DND-41 (cell line): ENCODE results near the gene RAB3C.

Source experiments
- ATAC-seq: fragments of 200-7000 bp; cut with Tn5 transposase; 3 replicates; pipeline ENCODE4 v1.9.1; 2021; ENCODE audit warnings: low read depth; ENCODE audit not compliant: insufficient read depth
- DNase-seq: peaks from one replicate; pipeline ENCODE4 v3.0.0-alpha.2; 2020
- H2AFZ ChIP-seq: 2 replicates; pipeline ENCODE4 v1.6.0; 2012; ENCODE audit warnings: low read depth, low read length
- H3K27ac ChIP-seq: 2 replicates; pipeline ENCODE4 v1.5.1; 2012; ENCODE audit warnings: low read length, inconsistent platforms
- H3K27me3 ChIP-seq: fragments of 200-600 bp; sonication (generic); 2 replicates; pipeline ENCODE4 v1.6.0; 2012; ENCODE audit warnings: low read length, mild to moderate bottlenecking, inconsistent platforms; ENCODE audit not compliant: insufficient read depth, poor library complexity
- H3K36me3 ChIP-seq: 2 replicates; pipeline ENCODE4 v1.5.1; 2012; ENCODE audit warnings: low read length, inconsistent platforms; ENCODE audit not compliant: insufficient read depth
- H3K4me1 ChIP-seq: 2 replicates; pipeline ENCODE4 v1.5.1; 2012; ENCODE audit warnings: mild to moderate bottlenecking, low read length; ENCODE audit not compliant: insufficient read depth
- H3K4me2 ChIP-seq: 2 replicates; pipeline ENCODE4 v1.6.0; 2012; ENCODE audit warnings: mild to moderate bottlenecking, moderate library complexity, low read length, inconsistent platforms; ENCODE audit not compliant: insufficient read depth
- H3K4me3 ChIP-seq, 2 experiments: fragments of 200-600 bp in 1 of 2; shearing (Covaris generic) in 1 of 2; 2 replicates each; pipeline ENCODE4 v1.5.1; 2012 to 2016; ENCODE audit warnings: inconsistent platforms in 2 of 2, low read length in 2 of 2, mild to moderate bottlenecking in 2 of 2, low read depth in 1 of 2, moderate library complexity in 1 of 2
- H3K79me2 ChIP-seq: 2 replicates; pipeline ENCODE4 v1.6.0; 2012; ENCODE audit warnings: low read length, inconsistent platforms; ENCODE audit not compliant: insufficient read depth
- H3K9ac ChIP-seq: 2 replicates; pipeline ENCODE4 v1.6.0; 2012; ENCODE audit warnings: low read depth, mild to moderate bottlenecking, inconsistent platforms, low read length, moderate library complexity
- H3K9me3 ChIP-seq: 2 replicates; pipeline ENCODE4 v1.5.1; 2012; ENCODE audit warnings: low read length, moderate library complexity, mild to moderate bottlenecking, inconsistent platforms; ENCODE audit not compliant: insufficient read depth, severe bottlenecking
- H4K20me1 ChIP-seq: 2 replicates; pipeline ENCODE4 v1.6.0; 2012; ENCODE audit warnings: low read length; ENCODE audit not compliant: insufficient read depth
- EZH2 ChIP-seq: IDR thresholded peaks from 3 replicates; pipeline ENCODE4 v1.6.1; 2012; ENCODE audit warnings: borderline replicate concordance, low read depth, mild to moderate bottlenecking, moderate library complexity, low read length, inconsistent platforms; ENCODE audit not compliant: severe bottlenecking
- TF ChIP-seq, protein P1 (sequence below): IDR thresholded peaks from 2 replicates; pipeline ENCODE4 v1.5.1; 2012; ENCODE audit warnings: borderline replicate concordance, low read length, moderate library complexity, mild to moderate bottlenecking; ENCODE audit not compliant: poor library complexity, severe bottlenecking; ENCODE audit errors: extremely low read depth

The RAB3C gene

DNA sequence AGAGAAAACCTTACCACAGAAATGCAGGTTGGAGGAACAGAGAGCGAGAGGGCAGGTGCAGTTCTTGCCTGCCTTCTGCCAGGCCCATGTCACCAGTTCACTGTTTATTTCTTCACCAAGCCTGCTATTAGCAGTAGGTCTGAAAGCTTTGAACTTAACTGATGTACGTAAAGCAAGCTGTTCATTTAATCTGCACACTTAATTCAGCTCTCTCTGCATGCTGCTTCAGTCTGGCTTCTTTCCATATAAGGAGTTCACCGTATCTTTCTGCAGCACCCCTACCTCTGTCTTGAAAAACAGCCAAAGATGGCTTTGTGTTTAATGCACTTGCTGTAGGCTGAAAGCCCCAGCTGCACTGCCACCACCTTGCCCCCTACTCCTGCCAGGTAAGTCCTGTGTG is 205.1 kb downstream of the RAB3C start:
- Histone ChIP-seq H3K4me2 (no peak overlapping the region), H3K79me2 (no peaks in the 10 kb centered on the region), H3K27ac (no peak overlapping the region), H3K9ac (no peak overlapping the region), H3K4me1 (no peaks in the 10 kb centered on the region), H3K27me3 (no peaks in the 10 kb centered on the region), H4K20me1 (no peaks in the 10 kb centered on the region), H3K4me3 (no peak overlapping the region), H3K36me3 (no peaks in the 10 kb centered on the region), H3K9me3 (no peaks in the 10 kb centered on the region), H2AFZ (no peak overlapping the region)
- ATAC-seq (no peak), DNase-seq (no peak)
- TF ChIP-seq EZH2: no peak
- TF ChIP-seq, protein P1, sequence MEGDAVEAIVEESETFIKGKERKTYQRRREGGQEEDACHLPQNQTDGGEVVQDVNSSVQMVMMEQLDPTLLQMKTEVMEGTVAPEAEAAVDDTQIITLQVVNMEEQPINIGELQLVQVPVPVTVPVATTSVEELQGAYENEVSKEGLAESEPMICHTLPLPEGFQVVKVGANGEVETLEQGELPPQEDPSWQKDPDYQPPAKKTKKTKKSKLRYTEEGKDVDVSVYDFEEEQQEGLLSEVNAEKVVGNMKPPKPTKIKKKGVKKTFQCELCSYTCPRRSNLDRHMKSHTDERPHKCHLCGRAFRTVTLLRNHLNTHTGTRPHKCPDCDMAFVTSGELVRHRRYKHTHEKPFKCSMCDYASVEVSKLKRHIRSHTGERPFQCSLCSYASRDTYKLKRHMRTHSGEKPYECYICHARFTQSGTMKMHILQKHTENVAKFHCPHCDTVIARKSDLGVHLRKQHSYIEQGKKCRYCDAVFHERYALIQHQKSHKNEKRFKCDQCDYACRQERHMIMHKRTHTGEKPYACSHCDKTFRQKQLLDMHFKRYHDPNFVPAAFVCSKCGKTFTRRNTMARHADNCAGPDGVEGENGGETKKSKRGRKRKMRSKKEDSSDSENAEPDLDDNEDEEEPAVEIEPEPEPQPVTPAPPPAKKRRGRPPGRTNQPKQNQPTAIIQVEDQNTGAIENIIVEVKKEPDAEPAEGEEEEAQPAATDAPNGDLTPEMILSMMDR: no peak

GRCh38 chr5:58793888-58794657 is 211.2 kb downstream of the RAB3C start:
- Histone ChIP-seq H3K4me2 (no peak overlapping the region), H3K4me3 (no peak overlapping the region), H4K20me1 (no peaks in the 10 kb centered on the region), H3K27me3 (no peaks in the 10 kb centered on the region), H3K36me3 (no peaks in the 10 kb centered on the region), H2AFZ (no peak overlapping the region), H3K9ac (no peak overlapping the region), H3K9me3 (no peaks in the 10 kb centered on the region), H3K27ac (no peak overlapping the region), H3K79me2 (no peaks in the 10 kb centered on the region), H3K4me1 (no peaks in the 10 kb centered on the region)
- no peak for TF ChIP-seq EZH2
- TF ChIP-seq, protein P1: no peak
- ATAC-seq (no peak), DNase-seq (no peak)

DNA sequence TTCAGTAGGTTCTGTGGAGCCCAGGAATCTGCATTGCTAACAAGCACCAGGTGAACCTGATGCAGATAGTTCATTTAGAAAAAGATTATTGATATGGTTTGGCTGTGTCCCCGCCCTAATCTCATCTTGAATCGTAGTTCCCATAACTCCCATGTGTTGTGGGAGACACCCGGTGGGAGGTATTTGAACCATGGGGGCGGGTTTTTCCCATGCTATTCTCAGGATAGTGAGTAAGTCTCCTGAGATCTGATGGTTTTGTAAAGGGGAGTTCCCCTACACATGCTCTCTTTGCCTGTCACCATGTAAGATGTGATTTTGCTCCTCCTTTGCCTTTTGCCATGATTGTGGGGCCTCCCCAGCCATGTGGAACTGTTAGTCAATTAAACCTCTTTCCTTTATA is 212.0 kb downstream of the RAB3C start:
- no peak for ATAC-seq
- no peaks in the 10 kb centered on the region for H3K9me3 ChIP-seq
- DNase-seq: no peak
- H3K79me2 ChIP-seq: no peaks in the 10 kb centered on the region
- no peak overlapping the region for H3K4me3 ChIP-seq
- no peak overlapping the region for H2AFZ ChIP-seq
- no peak overlapping the region for H3K27ac ChIP-seq
- H3K9ac ChIP-seq: no peak overlapping the region
- H3K36me3 ChIP-seq: no peaks in the 10 kb centered on the region
- TF ChIP-seq, protein P1: no peak
- no peak for TF ChIP-seq EZH2
- H3K4me1 ChIP-seq: no peaks in the 10 kb centered on the region
- no peak overlapping the region for H3K4me2 ChIP-seq
- no peaks in the 10 kb centered on the region for H4K20me1 ChIP-seq
- H3K27me3 ChIP-seq: no peaks in the 10 kb centered on the region

GRCh38 chr5:58795327-58795726 is 212.5 kb downstream of the RAB3C start:
- Histone ChIP-seq H3K9ac (no peak overlapping the region), H3K9me3 (no peaks in the 10 kb centered on the region), H3K27me3 (no peaks in the 10 kb centered on the region), H3K79me2 (no peaks in the 10 kb centered on the region), H3K4me3 (no peak overlapping the region), H3K4me1 (no peaks in the 10 kb centered on the region), H3K36me3 (no peaks in the 10 kb centered on the region), H4K20me1 (no peaks in the 10 kb centered on the region), H3K27ac (no peak overlapping the region), H2AFZ (no peak overlapping the region), H3K4me2 (no peak overlapping the region)
- no peak for DNase-seq
- no peak for ATAC-seq
- TF ChIP-seq, protein P1: no peak
- TF ChIP-seq EZH2: no peak
